DOHH2 (cell line): ENCODE data around the gene IFI27.

Experiments
- H3F3A ChIP-seq: fragments of 200-600 bp; sonication (generic), shearing (Covaris generic); 2 replicates; pipeline ENCODE4 v1.6.0; 2016; ENCODE audit warnings: antibody characterized with exemption, mild to moderate bottlenecking; ENCODE audit not compliant: control insufficient read depth, insufficient read depth
- H3K27ac ChIP-seq: fragments of 200-600 bp; sonication (generic); 2 replicates; pipeline ENCODE4 v1.5.1; 2014; ENCODE audit warnings: low read depth, mild to moderate bottlenecking, low read length, moderate library complexity
- H3K27me3 ChIP-seq: fragments of 200-600 bp; sonication (generic); 2 replicates; pipeline ENCODE4 v1.6.1; 2014; ENCODE audit warnings: mild to moderate bottlenecking, low read length, mixed read lengths; ENCODE audit not compliant: control insufficient read depth
- H3K36me3 ChIP-seq: fragments of 200-600 bp; sonication (generic); 2 replicates; pipeline ENCODE4 v1.6.1; 2014; ENCODE audit warnings: mild to moderate bottlenecking, low read length, moderate library complexity, mixed read lengths; ENCODE audit not compliant: control insufficient read depth
- H3K4me1 ChIP-seq: fragments of 200-600 bp; sonication (generic); 2 replicates; pipeline ENCODE4 v1.6.1; 2014; ENCODE audit warnings: mild to moderate bottlenecking, low read length, mixed read lengths; ENCODE audit not compliant: control insufficient read depth
- H3K4me2 ChIP-seq: fragments of 200-600 bp; sonication (generic); 2 replicates; pipeline ENCODE4 v1.6.0; 2014; ENCODE audit warnings: mild to moderate bottlenecking, low read length, moderate library complexity
- H3K4me3 ChIP-seq: fragments of 200-600 bp; sonication (generic); 2 replicates; pipeline ENCODE4 v1.5.1; 2014; ENCODE audit warnings: mild to moderate bottlenecking, low read length, mixed read lengths
- H3K79me2 ChIP-seq: fragments of 200-600 bp; sonication (generic); 2 replicates; pipeline ENCODE4 v1.6.1; 2014; ENCODE audit warnings: mild to moderate bottlenecking, low read length, mixed read lengths; ENCODE audit not compliant: control insufficient read depth
- H3K9me2 ChIP-seq: fragments of 200-600 bp; sonication (generic); replicated peaks from 2 replicates; pipeline ENCODE4 v1.6.1; 2014; ENCODE audit warnings: mild to moderate bottlenecking, low read length, mixed read lengths; ENCODE audit not compliant: control insufficient read depth
- H3K9me3 ChIP-seq: fragments of 200-600 bp; sonication (generic); 2 replicates; pipeline ENCODE4 v1.6.1; 2014; ENCODE audit warnings: antibody characterized with exemption, low read length, mixed read lengths; ENCODE audit not compliant: control insufficient read depth, insufficient read depth
- H4K20me1 ChIP-seq: fragments of 200-600 bp; sonication (generic); 2 replicates; pipeline ENCODE4 v1.6.0; 2014; ENCODE audit warnings: low read depth, mild to moderate bottlenecking, antibody characterized with exemption, low read length, moderate library complexity; ENCODE audit not compliant: control insufficient read depth, insufficient read depth
- CTCF ChIP-seq: fragments of 200-600 bp; sonication (generic); IDR thresholded peaks from one replicate; pipeline ENCODE4 v1.5.1; 2014; ENCODE audit warnings: antibody characterized with exemption, mild to moderate bottlenecking, low read depth, low read length; ENCODE audit not compliant: poor library complexity, severe bottlenecking
- EZH2phosphoT487 ChIP-seq: fragments of 200-600 bp; sonication (generic); IDR thresholded peaks from 2 replicates; pipeline ENCODE4 v1.6.1; 2017; ENCODE audit warnings: borderline replicate concordance, mild to moderate bottlenecking, antibody characterized with exemption, low read length, moderate library complexity, mixed read lengths

IFI27 gene

DNA sequence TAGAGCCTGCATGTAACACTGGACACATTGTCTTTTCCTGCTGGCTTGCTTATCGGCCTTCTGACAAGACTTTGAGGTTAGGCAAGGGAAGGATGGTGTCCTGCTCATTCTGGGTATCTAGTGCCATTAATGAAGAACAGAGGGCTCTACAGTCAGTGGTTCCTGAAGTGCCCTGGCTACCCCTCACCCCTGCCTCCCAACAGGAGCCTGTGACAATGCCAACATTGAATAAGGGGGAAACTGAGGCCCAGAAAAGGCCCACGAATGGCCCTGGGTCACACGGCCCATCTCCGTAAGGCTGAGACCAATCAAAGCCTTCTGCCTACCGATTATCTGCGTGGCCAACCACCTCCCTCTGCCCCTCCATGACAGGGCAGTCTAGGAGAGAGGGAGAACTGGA is 16.8 kb downstream of the IFI27 start:
- TF ChIP-seq CTCF (no peak), EZH2phosphoT487 (no peak)
- peaks cover 17% of the 10 kb centered on the region for H3K4me1 ChIP-seq

GRCh38 chr14:94128216-94128839 is 17.8 kb downstream of the IFI27 start:
- no peak overlapping the region for H3K27ac ChIP-seq
- peaks cover 17% of the 10 kb centered on the region for H3K4me1 ChIP-seq
- H3K4me3 ChIP-seq = peak overlapping the region; percentile 69
- no peaks in the 10 kb centered on the region for H4K20me1 ChIP-seq
- no peak for TF ChIP-seq CTCF
- TF ChIP-seq EZH2phosphoT487 = no peak
- peaks cover 12% of the 10 kb centered on the region for H3K27me3 ChIP-seq
- no peaks in the 10 kb centered on the region for H3K36me3 ChIP-seq
- peak overlapping the region; percentile 82 for H3K4me2 ChIP-seq
- no peaks in the 10 kb centered on the region for H3K79me2 ChIP-seq
- H3F3A ChIP-seq = no peaks in the 10 kb centered on the region
- H3K9me2 ChIP-seq = no peaks in the 10 kb centered on the region
- no peaks in the 10 kb centered on the region for H3K9me3 ChIP-seq

More for the DNA sequence above, 16.8 kb downstream of the IFI27 start:
- Histone ChIP-seq H3K9me3 (no peaks in the 10 kb centered on the region), H3K36me3 (no peaks in the 10 kb centered on the region), H3K4me2 (no peak overlapping the region), H3K27me3 (peaks cover 12% of the 10 kb centered on the region), H3K9me2 (no peaks in the 10 kb centered on the region), H3K4me3 (no peak overlapping the region), H4K20me1 (no peaks in the 10 kb centered on the region), H3K27ac (no peak overlapping the region), H3K79me2 (no peaks in the 10 kb centered on the region), H3F3A (no peaks in the 10 kb centered on the region)

DNA sequence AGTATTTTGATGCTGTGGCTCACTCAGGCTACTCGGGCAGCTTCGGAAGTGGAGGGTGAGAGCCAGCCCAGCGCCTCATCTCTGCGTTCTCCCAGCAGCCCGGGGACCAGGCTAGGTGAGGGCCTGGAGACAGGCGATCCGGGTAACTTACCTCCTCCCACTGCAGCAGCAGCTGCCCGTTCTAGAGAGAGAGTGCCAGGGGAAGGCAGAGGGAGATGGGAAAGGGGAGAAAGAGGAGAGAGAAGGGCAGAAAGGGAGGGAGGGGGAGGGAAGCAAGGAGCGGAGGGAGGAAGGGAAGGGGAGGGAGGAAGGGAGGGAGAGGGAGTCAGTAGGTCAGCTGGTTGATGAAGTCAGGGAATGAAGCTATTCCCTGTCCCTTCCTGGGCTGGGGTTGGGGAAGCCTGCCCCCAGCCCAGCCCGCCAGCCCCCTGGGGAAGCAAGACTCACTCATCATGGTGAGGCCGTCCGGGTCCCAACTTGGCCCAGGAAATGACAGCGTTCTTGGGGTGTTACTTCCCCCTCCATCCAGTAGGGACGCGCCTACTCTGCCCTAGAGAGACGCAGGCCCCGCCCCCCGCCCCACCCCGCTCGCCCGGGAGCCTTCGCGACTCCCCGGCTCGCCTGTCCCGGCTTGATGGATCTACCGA is 18.7 kb downstream of the IFI27 start, which contains the start of gene IFI27L2:
Gene IFI27L2 (minus strand): TSS at position 494 of the 647 bp plus-strand sequence. CDS start 40 bp downstream, at position 454.
- Histone ChIP-seq H3F3A (no peaks in the 10 kb centered on the region), H3K27me3 (peaks cover 16% of the 10 kb centered on the region), H3K9me2 (no peaks in the 10 kb centered on the region), H3K4me2 (peak within 1 kb of the TSS; percentile 82), H4K20me1 (no peaks in the 10 kb centered on the region), H3K4me3 (peak within 1 kb of the TSS; percentile 69), H3K9me3 (no peaks in the 10 kb centered on the region), H3K36me3 (no peaks in the 10 kb centered on the region), H3K4me1 (peaks cover 17% of the 10 kb centered on the region), H3K27ac (no peak within 1 kb of the TSS), H3K79me2 (no peaks in the 10 kb centered on the region)
- TF ChIP-seq EZH2phosphoT487 (no peak), CTCF (no peak)
